Gastrocnemius medialis (tissue), 4 donors: ENCODE measurements around the gene KLHL33. TPM values are rescaled to one million over a fixed set of nuclear protein-coding genes. Genes with fewer than 3 reads are reported as not detected.

Experiments used
- ATAC-seq, 2 donors: fragments of 150-250 bp; one replicate each; pipeline ENCODE4 v1.9.1; 2016
- DNase-seq, 2 donors: peaks; one replicate each; pipeline ENCODE4 v3.0.0-alpha.2; 2019
- H3K27ac ChIP-seq, 4 donors: fragments of 200-600 bp; sonication (generic); 1 replicate in 1 of 4; 2 replicates in 3 of 4; pipeline ENCODE4 v1.5.1; 2016 to 2018; ENCODE audit warnings: mild to moderate bottlenecking in 2 of 4, moderate library complexity in 1 of 4
- H3K27me3 ChIP-seq, 3 donors: fragments of 200-600 bp; sonication (generic) in 2 of 3; 1 replicate in 1 of 3; 2 replicates in 2 of 3; pipeline versions ENCODE4 v1.5.1 to v1.6.0; 2016 to 2019; ENCODE audit warnings: mild to moderate bottlenecking in 1 of 3, moderate library complexity in 1 of 3
- H3K36me3 ChIP-seq, 2 donors: fragments of 200-600 bp; sonication (generic) in 1 of 2; one replicate each; pipeline ENCODE4 v1.5.1; 2017 to 2018
- H3K4me1 ChIP-seq, 2 donors: fragments of 200-600 bp; sonication (generic) in 1 of 2; one replicate each; pipeline ENCODE4 v1.5.1; 2016 to 2017; ENCODE audit warnings: mild to moderate bottlenecking in 2 of 2
- H3K4me3 ChIP-seq, 4 donors: fragments of 200-600 bp; sonication (generic) in 3 of 4; 1 replicate in 1 of 4; 2 replicates in 3 of 4; pipeline ENCODE4 v1.5.1; 2016 to 2019; ENCODE audit warnings: mild to moderate bottlenecking in 2 of 4
- H3K9me3 ChIP-seq, 3 donors: fragments of 200-600 bp; sonication (generic) in 2 of 3; 1 replicate in 1 of 3; 2 replicates in 2 of 3; pipeline ENCODE4 v1.5.1; 2016 to 2019
- POLR2A ChIP-seq, 2 donors: fragments of 450-650 bp; IDR thresholded peaks; one replicate each; pipeline ENCODE4 v1.6.1; 2017; ENCODE audit warnings: antibody characterized with exemption in 2 of 2, mild to moderate bottlenecking in 2 of 2, moderate library complexity in 2 of 2
- in situ Hi-C, 4 donors: fragments of 200-750 bp; cut with MboI; loops; one replicate each; pipeline versions ENCODE4 v1.15.0 to v1.8.0; 2017; ENCODE audit warnings: low sequenced_read_pairs in 4 of 4
- intact Hi-C: fragments of 100-400 bp; cut with DNase I; formaldehyde crosslinking; loops from one replicate; pipeline ENCODE4 v1.15.1; 2023; ENCODE audit warnings: low total_unique reads
- total RNA-seq, 4 donors: library from RNA; depleted of rRNA; stranded (reverse); fragments of >200 nt; gene quantifications; one replicate each; pipeline versions ENCODE4 v1.1.0 to v1.2.3, GENCODE V29; 2016
- TF ChIP-seq, protein P1 (sequence below), 5 experiments: fragments of 450-650 bp in 3 of 5; fragments of 200-600 bp in 2 of 5; sonication (generic) in 2 of 5; IDR thresholded peaks in 4 of 5; conservative IDR thresholded peaks in 1 of 5; 1 replicate in 4 of 5; 2 replicates in 1 of 5; pipeline ENCODE4 v1.5.1; 2016 to 2019; ENCODE audit warnings: antibody characterized with exemption in 5 of 5, mild to moderate bottlenecking in 3 of 5, moderate library complexity in 3 of 5

The KLHL33 gene
- total RNA-seq, 4 donors from 2014 or later = 1.9 to 4.7 (median 3.5) TPM

GRCh38 chr14:20409226-20409625, 26.7 kb downstream of the KLHL33 start:
- intact Hi-C loops = no loop called here
- no peak for TF ChIP-seq POLR2A (IDR thresholded peaks at IDR 0.05)
- TF ChIP-seq, protein P1, sequence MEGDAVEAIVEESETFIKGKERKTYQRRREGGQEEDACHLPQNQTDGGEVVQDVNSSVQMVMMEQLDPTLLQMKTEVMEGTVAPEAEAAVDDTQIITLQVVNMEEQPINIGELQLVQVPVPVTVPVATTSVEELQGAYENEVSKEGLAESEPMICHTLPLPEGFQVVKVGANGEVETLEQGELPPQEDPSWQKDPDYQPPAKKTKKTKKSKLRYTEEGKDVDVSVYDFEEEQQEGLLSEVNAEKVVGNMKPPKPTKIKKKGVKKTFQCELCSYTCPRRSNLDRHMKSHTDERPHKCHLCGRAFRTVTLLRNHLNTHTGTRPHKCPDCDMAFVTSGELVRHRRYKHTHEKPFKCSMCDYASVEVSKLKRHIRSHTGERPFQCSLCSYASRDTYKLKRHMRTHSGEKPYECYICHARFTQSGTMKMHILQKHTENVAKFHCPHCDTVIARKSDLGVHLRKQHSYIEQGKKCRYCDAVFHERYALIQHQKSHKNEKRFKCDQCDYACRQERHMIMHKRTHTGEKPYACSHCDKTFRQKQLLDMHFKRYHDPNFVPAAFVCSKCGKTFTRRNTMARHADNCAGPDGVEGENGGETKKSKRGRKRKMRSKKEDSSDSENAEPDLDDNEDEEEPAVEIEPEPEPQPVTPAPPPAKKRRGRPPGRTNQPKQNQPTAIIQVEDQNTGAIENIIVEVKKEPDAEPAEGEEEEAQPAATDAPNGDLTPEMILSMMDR (IDR thresholded peaks at IDR 0.05 in 4 of 5, conservative IDR thresholded peaks at IDR 0.05 in 1 of 5) = no peak
- DNase-seq (peak in 1 of 2 donors; percentile 25), ATAC-seq (peak; percentile 8 to 64)
- peak overlapping the region; percentile 4 to 66 (median 40) for H3K27ac ChIP-seq
- H3K9me3 ChIP-seq = no peaks in the 10 kb centered on the region
- H3K27me3 ChIP-seq = no peaks in the 10 kb centered on the region
- H3K36me3 ChIP-seq = peaks cover 0 to 39% of the 10 kb centered on the region in 2 donors
- peaks cover 24 to 32% of the 10 kb centered on the region in 2 donors for H3K4me1 ChIP-seq
- in situ Hi-C loops = loop anchor here in 2 of 4 donors (25.0 kb wide), 1 partner anchor 203 kb away; no protein-coding TSS in a partner anchor
- no peak overlapping the region for H3K4me3 ChIP-seq

DNA sequence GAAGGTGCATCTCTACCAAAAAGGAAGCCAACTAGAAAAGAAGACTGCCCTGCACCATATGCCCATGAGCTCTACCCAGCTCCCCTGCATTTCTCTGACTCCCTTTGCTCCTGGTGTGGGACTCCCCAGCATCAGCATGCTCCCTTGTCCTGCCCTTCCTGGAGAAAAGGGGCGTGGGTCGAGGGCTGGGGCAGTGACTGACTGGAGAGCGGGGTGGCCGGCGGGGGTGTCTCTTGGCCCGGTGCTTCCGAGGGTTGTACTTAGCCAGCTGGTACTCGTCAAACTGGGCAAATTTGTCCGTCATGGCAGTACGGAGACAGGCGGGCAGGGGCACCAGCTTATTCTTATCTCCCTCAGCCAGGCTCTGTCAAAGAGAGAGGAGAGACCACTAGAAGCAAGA, 32.4 kb downstream of the KLHL33 start:
- peaks cover 0 to 95% of the 10 kb centered on the region in 2 donors for H3K36me3 ChIP-seq
- ATAC-seq (no peak), DNase-seq (no peak)
- in situ Hi-C loops (loop anchor here in 2 of 4 donors (25.0 kb wide), 1 partner anchor 209 kb away; no protein-coding TSS in a partner anchor), intact Hi-C loops (no loop called here)
- peaks cover 0 to 6% of the 10 kb centered on the region in 2 donors for H3K4me1 ChIP-seq
- no peak for TF ChIP-seq POLR2A (IDR thresholded peaks at IDR 0.05)
- TF ChIP-seq, protein P1 (IDR thresholded peaks at IDR 0.05 in 4 of 5, conservative IDR thresholded peaks at IDR 0.05 in 1 of 5) = no peak
- no peaks in the 10 kb centered on the region for H3K9me3 ChIP-seq
- H3K27me3 ChIP-seq = no peaks in the 10 kb centered on the region
- H3K4me3 ChIP-seq = no peak overlapping the region
- no peak overlapping the region for H3K27ac ChIP-seq

- in situ Hi-C loops (loop anchor here in 2 of 4 donors (25.0 kb wide), 1 partner anchor 211 kb away; no protein-coding TSS in a partner anchor), intact Hi-C loops (no loop called here)
- no peaks in the 10 kb centered on the region for H3K4me1 ChIP-seq
- no peaks in the 10 kb centered on the region for H3K9me3 ChIP-seq
- H3K4me3 ChIP-seq = no peak overlapping the region
- TF ChIP-seq POLR2A (IDR thresholded peaks at IDR 0.05) = no peak
- TF ChIP-seq, protein P1 (IDR thresholded peaks at IDR 0.05 in 4 of 5, conservative IDR thresholded peaks at IDR 0.05 in 1 of 5) = no peak
- no peak overlapping the region for H3K27ac ChIP-seq
- DNase-seq = no peak
- H3K27me3 ChIP-seq = no peaks in the 10 kb centered on the region
- H3K36me3 ChIP-seq = peaks cover 4 to 97% of the 10 kb centered on the region in 2 donors
- ATAC-seq = no peak
These were observed 34.9 kb downstream of the KLHL33 start for GRCh38 chr14:20400965-20401593.

DNA sequence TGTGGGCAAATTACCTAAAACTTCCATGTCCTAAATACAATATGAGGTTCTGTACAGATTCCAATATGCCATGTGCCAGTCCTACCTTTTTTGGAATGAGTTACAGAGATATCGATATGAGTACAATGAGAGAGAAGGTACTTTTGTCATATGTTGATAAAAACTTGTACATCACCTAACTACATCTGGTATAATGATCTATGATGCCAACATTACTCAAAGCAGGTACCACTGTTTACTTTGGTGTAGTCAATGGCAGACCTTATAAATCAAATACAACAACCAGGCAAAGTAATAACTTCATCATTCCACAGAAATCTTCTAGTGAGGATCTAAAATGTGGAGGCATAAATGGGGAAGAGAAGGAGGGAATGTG, 35.4 kb downstream of the KLHL33 start:
- DNase-seq (no peak), ATAC-seq (no peak)
- intact Hi-C loops = no loop called here
- Histone ChIP-seq H3K9me3 (no peaks in the 10 kb centered on the region), H3K36me3 (peaks cover 5 to 98% of the 10 kb centered on the region in 2 donors), H3K27ac (no peak overlapping the region), H3K4me3 (no peak overlapping the region), H3K27me3 (no peaks in the 10 kb centered on the region), H3K4me1 (no peaks in the 10 kb centered on the region)
- TF ChIP-seq POLR2A (IDR thresholded peaks at IDR 0.05) = no peak
- TF ChIP-seq, protein P1 (IDR thresholded peaks at IDR 0.05 in 4 of 5, conservative IDR thresholded peaks at IDR 0.05 in 1 of 5) = no peak
- in situ Hi-C loops = loop anchor here in 2 of 4 donors (25.0 kb wide), 1 partner anchor 212 kb away; no protein-coding TSS in a partner anchor
